ENCODE data around the gene SH2D2A.

The SH2D2A gene

DNA sequence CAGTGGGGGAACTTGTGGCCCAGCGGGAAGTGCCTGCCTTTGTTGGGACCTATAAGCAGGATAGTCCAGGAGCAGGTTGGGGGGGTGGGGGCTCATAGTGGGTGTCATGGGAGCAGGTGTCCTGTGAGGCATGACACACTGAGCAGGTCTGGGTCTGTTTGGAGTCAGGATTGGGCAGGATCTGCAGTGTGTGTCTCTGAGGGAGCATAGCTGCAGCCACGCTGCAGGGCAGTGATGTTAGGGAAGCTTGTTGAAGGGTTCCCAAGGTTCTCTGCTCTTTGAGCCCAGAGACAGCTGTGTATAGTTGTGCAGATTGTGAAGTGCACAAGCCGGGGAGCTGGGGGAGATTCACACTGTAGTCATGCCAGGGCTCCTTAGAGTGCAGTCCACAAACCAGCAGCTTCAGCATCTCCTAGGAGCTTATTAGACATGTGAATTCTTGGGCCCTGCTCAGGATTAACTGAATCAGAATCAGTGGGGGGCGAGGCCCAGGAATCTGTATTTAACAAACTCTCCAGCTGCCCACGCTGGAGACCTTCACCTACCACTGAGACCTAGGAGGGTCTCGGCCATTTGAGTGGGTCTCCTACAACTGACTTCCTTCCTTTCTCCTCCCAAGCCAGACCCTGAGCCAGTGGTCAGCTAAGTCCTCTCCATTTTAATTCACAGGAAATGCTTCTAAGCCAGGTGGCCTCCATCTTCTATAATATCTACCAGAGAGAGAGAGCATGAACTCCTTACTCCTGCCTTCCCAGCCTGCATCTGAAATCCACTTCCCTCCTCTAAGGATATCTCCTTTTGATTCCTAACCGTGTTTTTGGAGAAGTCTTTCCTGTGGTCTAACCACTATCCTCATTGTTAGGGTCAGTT lies 31.2 kb upstream of the SH2D2A start:
- DNase-seq (ENCODE audit: low read depth): no peak

DNA sequence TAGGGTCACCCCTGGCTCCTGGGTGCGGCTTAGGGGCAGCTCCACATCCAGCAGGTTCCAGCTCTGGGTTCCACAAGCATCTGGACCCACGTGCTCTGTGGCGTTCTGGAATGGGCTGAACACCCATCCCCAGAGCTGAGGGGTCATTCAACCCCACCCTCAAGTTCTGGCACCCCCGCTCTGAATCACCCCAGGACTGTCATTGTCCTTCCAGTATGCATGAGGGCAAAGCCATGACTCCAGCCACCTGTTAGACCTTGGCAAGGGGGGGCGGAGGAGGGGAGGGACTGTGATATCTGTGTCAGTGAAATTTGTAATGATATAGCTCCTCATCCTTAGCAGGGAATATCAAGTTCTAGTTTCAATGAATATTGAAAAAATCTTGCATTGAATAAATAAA lies 30.0 kb upstream of the SH2D2A start:
- no peak for DNase-seq (ENCODE audit: low read depth)

DNA sequence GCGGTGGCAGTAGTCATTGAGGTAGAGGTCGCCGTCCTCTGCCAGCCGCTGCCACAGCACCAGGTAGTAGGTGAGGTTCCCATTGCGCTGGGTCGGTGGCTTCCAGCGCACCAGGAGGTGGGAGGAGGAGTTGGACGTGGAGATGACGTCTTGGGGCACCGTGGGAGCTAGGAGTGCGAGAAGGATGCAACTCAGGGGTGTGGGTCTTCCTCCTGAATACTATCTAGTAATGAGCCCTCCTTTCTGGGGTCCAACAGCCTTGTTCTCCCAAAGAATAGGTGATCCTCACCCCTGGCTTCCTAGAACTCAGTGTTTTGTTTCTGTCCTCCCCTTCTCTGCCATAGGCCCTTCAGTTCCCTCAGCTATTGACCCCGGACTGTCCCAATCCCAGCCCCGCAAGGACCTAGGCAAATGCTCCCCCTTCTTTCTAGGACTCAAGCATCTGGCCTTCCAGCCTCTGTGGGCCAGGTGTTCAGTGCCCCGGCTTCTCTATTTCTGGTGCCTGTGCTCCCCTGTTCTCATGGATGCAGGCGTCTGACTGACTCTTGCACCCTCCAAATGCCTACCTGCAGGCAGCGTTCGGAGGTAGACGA lies 29.4 kb upstream of the SH2D2A start:
- DNase-seq (ENCODE audit: low read depth): no peak

DNA sequence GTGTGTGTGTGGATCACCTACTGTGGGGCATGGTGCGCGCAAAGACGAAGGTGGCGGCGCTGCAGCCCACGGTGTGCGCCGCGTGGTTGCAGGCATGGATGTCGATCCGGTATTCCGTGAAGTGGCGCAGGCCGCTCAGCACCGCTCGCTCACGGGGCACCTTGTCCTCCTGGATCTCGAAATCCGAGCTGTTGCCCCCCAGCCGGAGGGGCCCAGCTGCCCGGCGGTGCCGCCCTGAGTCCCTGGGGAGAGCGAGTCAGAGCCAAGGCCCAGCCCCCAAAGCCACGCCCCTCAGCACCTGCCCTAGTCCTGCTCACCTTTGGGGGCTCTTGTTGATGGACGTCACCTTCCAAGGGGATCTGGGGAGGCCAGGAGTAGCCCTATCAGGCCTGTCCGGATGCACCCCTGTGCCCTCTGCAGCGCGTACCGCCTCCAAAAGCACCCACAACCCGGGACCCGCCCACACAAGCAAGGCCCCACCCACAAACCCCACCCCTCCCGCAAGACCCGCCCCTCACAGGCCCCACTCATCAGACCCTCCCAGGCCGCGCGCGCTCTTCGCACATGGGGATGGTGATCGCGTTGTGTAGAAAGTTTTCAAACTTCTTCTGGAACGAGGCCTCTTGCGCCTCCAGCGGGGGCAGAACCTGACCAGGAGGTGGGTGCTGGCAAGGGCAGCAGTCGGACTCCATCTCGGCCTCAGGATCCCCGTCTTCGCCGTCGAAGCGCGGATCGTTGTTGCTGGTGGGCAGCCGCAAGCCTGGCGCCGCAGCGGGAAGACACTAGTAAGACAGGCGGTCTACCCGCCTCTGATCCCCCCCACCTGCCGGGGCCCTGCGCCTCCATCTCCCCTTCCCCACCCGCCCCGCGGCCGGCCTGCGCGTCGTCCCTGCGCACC lies 28.7 kb upstream of the SH2D2A start:
- DNase-seq (ENCODE audit: low read depth): no peak

DNA sequence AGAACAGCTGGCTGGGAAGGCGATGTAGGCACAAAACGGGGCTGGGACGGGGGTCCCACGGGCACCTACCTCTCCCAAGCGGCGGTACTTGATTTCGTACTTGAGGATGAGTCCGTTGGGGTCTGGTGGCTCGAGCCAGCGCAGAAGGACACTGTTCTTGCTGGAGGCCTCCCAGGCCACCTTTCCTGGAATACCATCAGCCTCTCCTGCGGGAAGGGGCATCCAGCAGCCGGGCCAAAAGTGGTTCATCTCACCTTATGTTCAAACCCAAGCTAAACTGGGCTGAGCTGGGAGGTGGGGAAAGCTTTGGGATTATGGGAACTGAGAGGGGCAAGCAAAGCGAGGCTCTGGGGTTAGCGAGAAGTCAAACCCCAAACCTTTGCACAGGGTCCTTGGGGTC lies 28.0 kb upstream of the SH2D2A start:
- DNase-seq (ENCODE audit: low read depth): no peak

DNA sequence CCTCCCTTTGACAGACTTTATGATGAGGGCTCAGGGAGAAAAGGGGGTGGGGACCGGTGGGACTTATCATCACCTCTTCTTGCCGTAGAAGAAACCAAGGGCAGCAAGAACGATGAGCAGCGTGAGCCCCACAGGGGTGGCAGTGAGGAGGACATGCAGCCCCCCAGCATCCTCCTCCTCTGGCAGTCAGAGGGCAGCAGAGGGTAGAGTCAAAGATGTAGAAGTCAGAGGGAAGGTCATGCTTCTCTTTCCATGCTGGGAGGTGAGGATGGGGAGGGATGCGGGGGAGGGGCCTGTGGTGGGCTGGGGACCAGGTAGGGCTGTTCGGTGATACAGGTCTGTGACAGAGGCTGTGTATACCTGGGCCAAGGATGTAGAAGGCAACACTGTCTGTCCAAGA lies 27.5 kb upstream of the SH2D2A start:
- DNase-seq (ENCODE audit: low read depth): no peak

DNA sequence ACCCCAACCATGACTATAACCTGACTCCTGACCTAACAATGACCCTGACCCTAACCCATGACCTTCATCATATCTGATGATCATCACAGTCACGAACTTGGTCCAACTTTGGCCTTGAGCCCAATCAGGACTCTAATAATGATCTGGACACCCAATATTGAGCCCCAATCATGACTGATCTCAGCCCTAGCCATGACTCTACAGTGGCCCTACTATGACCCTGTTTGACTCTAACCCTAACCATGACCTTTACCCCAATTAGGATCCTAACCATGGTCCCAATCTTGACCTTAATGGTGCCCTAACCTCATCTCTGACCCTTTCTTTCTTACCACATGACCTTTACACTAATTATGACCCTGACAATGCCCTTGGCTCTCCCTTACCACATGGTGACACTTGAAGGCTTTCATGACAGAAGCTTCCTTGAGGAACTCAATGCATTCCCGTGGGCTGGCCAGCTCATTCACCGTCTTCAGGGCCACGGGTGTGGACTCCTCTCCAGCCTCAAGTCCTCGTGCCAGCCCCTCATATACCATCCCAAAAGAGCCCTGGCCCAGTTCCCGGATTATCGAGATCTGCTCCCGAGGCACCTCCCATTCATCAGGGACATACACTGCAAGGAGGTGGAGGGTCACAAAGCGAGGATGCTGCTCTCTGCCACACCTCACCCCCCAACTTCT lies 26.1 kb upstream of the SH2D2A start:
- no peak for DNase-seq (ENCODE audit: low read depth)

DNA sequence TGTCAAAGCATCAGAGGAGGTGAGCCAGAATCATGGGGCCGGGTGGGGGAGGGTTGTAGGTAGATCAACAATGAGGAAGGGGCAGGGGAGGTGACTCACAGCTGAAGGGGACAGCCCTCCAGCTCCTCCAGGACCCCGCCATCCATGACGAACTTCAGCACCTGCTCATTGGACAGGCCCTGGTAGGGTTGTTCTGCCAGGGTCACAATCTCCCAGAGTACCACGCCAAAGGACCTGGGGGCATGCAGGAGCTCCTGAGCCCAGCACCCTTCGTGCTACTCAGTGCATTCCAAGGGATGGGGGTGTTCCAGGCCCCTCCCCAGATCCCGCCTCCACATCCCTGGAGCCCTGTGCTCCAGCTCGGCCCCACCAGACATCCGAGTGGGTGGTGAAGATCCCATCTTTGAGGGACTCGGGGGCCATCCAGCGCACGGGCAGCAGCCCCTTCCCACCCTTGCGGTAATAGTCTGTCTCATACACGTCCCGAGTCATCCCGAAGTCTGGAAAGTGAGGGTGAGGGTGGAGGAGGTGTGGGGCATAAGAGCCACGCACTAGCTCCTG lies 24.7 kb upstream of the SH2D2A start:
- DNase-seq (ENCODE audit: low read depth): no peak

DNA sequence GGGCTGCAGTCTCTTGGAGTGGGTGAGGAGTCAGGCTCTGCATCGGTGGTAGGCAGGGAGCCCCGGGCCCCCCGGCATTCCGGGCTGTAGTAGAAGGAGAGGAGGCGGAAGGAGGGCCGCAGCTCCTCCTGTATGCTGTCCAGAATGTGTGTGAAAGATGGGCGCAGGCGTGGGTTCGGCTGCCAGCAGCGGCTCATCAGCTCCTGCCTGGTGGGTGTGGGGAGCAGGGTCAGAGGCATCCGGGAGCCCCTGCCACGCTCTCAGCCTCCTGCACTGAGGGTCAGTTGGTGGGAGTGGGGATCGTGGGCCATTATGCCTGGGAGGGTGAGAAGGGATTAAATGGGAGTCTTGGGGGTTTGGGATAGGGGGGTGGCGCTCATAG lies 24.2 kb upstream of the SH2D2A start:
- no peak for DNase-seq (ENCODE audit: low read depth)

DNA sequence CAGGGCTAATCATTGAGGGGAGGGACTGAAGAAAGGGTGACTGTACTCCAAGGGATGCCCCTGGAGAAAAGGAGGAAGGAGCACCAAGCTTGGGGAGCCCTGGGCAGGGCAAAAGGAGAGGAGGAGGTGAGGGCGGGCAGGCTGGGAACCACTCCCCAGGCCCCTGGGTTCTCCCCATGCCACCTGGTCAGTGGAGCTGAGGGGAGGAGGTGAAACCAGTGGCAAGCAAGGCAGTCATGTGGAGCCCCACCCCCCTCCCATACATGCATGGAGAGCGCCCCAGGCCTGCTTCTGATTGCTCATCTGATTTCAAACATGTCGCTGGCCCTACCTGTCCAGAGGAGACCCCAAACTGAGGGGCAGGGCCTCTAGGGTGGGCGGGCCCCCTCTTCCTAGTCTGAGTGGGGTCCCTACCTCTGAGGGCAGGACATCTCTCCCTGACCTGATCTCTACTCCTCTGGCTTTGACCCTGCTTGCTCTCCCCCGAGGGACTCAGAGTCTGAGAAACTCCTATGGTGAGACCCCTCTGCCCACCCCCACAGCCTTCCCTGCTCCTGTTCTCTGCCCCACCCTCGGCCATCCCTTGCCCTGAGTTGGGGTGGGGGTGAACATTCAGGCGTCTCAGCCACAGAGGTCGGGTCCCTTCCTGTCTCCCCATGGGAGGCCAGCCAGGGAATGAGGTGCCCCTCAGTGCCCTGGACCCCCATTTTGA lies 23.7 kb upstream of the SH2D2A start:
- DNase-seq (ENCODE audit: low read depth): no peak

DNA sequence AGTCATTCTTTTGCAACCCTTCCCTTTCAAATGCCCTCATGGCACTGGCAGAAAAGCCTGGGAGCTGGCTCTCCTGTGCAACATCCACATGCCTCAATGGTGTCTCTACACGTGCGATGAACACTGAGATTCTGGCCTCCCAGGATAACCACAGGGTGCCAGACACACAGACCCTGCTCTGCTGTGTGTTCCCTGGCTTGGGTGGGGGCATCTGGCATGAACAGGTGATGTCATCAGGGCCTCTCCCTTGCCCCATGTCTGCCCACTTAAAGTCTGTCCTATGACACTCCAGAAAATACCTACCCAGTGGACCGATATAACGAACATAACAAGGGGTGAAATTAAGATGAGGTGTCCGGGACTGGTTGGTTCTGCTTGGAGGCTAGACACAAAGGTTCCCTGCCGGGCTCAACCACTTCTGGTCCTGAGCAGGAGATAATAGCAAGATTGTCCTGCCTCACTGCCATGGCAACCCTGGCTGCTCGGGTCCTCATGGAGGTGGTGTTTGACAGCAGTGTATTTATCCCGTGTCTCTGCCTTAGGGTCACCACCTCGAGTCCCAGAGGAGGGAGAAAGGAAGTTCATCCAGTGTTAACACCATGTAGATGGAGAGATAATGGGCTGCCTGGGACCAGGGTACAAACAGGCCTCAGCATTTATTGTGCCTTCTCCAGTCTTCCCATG lies 22.9 kb upstream of the SH2D2A start:
- DNase-seq (ENCODE audit: low read depth): no peak

DNA sequence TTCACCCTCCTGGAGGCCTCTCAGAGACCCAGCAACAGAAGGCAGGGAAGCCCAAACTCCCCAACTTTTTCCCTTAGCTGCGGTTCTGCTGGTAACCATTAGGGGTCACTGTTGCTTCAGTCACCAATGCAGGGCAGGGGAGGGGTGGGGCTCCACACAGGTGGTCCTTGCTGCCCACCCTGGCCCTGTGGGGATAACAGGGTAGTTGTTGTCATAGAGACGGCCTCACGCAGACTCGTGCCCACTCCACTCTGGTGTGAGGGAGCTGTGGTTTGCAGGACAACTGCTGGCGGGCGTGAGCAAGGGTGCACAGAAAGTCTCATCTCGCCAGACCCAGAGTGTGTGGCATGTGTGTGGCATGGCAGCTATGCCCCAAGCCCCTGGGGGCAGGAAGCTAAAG lies 22.3 kb upstream of the SH2D2A start:
- DNase-seq (ENCODE audit: low read depth): no peak

DNA sequence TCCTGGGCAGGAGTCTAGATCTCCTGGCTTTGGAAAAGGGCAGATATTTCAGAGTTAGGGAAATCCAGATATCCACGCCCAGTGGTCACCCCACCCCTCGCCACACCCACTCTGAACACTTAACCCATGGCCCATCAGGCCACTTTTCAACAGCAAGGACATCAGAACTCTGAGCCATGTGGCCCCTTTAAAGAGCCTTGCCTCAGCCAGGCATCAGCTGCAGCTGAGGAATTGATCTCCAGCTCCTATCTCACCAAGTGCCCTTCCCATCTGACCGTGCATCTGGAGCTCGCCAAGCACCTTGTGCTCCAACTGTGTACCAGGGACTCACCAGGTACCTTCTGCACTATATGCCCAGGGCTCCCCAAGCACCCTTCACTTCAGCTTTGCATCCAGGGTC lies 20.2 kb upstream of the SH2D2A start:
- no peak for DNase-seq (ENCODE audit: low read depth)

DNA sequence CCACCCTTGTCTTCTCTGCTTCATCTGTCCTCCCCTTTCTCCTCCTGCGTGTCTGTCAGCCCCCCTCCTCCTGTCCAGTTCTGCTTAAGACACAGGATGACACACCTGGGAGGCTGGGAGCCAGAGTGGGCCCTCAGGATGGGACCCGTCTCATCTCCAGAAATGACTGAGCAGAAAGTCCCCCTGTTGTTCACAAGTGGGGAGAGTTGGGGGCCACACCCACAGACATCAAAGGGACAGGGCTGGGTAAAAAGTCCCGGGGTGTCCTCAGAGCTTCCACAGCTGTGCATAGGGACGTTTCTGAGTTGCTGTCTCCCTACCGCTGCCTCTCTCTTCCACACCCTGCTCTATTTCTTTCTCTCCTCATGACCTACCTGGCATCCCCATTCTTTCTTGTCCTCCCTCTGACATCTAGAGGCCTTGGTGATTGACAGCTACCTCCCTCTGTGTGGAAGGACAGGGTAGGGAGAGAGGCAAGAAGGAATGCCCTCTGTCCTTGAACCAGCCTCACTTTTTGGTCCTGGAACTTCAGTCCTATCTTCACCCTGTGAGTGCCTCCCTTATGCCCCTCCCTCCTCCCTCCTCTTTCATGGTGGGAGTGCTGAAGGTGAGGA lies 19.5 kb upstream of the SH2D2A start:
- no peak for DNase-seq (ENCODE audit: low read depth)

DNA sequence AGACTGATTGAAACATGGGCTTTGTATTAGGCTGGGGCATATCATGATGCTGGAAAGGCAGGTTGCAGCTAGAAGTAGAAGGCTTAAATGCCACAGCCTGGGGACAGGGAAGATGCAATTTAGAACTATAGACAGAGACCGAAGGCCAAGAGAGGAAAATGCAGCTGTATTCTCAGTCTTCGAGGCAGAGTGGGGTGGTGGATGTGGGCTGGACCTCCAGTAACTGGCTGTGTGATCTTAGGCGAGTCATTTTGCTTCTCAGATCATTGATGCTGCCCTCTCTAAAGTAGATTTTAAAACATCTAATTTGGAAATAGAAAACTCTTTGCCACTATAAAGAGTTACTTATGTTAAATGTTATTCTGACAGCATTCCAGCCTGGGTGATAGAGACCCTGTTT lies 17.7 kb upstream of the SH2D2A start:
- DNase-seq (ENCODE audit: low read depth): no peak

DNA sequence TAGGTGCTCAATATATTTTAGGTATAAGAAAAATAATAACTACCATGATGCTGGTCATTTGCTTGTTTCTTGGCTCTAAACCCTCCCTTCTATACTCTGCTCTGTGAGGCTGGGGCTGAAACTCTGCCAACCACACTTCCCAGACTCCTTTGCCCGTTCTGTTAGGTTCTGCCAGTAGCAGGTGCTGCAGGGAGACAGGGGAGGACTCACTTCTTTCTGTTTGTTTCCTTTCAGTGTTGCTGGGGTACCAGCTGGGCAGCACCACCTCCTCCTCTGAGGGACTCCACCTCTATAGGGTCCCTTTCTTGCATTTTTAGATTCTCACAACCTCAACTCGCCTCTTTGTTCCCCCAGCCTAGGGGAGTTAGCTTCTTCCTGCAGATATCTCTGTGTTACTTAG lies 17.0 kb upstream of the SH2D2A start:
- no peak for DNase-seq (ENCODE audit: low read depth)

DNA sequence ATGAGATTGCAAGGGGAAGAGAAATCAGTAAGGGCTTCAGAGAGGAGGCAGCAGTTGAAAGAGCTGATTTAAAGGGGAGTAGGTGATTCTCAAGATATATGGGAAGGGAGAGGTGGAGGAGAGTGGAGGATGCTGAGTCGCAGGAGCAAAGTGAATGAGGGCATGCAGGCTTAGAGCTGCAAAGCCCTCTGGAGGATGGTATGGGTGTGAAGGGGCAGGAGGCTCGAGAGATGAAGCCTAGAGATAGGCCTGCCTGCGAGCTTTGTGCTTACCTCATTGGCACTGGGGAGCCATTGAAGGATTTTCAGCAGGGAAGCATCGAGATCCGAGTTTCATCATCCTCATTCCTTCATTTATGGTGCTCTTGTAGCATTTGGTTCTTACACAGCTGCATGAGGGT lies 15.8 kb upstream of the SH2D2A start:
- DNase-seq (ENCODE audit: low read depth): no peak

DNA sequence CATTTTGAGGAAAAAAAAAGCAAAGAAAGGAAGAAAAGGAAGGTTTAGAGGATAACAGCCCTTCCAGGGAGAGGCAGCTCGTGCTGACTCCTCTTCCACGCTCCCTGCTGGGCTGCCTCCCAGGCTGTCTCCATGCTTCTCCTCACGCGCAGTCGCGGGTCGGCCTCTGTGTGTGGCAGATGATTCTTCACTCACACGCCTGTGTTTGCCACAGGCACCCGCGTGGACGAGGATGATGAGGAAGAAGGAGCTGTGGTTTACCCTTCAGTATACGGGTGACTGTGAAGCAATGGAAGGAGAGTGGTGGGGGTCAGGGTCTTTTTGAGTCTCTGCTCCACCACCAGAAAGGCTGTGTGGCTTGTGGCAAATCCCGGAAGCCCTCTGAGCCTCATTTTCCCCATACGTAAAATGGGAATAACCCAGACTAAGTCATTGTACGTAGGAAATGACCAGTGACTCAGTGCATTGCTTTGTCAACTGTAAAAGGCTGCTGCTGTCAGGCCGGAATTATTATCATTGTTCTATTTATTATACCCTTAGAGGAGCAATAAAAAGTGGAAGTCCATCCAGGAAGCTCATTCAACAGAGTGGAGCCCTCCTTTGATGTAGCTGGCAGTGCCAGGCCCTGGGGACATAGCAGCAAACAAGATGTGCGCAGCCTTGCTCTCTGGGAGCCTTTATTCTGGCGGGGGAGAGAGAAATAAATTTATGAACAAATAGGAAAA lies 11.9 kb upstream of the SH2D2A start:
- DNase-seq (ENCODE audit: low read depth): no peak

DNA sequence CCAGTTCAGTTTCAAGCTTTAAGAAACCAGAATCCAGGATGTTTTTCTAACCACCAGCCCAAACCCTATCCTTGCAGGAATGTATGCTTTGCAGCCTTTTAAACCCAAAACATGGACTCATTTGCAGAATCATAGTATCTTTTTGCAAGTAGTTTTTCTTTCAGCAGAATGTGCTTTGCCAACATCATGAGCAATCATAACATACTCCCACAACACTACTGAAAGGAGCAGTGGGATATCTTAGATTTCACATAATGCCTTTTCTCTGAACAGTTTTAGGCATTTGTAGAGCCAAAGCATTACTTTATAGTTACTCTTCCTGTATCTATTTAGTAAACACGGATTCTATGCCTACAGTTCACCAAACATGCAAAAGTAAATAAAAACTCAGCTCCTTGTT lies 10.0 kb upstream of the SH2D2A start:
- DNase-seq (ENCODE audit: low read depth): no peak
